ENCODE data around the gene PEX13.
A peak's percentile ranks its signal among the peaks of the same experiment; 100 is the strongest.
"Not testable (repeated sequence)": the region's sequence is repeated elsewhere in the genome, so short reads cannot be mapped to it uniquely, and the experiment has no call there.

Gene PEX13

DNA sequence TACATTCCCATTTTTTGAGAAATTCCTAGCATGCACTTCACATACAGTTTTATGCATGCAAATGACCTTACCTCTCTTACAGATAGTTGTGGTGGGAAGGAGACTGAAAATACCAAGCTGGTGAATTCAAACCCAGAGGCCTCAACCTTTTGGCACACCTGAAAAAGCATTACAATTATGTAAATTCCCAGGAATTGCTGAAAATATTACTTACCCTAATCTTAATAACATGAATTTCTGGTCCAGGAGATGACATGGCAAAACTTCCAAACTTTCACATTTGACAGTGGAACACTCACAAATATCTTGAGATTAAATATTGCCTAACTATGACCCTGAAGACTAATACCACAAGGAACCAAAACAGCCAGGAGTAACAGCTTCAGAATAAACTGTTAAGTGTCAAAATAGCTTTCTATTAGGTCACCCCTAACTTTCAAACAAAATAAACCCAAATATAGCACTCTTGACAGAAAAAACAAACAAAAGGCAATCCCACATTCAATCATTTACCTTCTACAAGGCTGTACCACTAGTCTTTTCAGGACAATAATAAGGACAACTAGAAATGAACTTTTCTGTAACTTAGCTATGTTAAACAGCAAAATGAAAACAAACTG lies 10.9 kb upstream of the PEX13 start:
- DNase-seq (ENCODE audit: low read depth in 2 of 2) = no peak
- TF ChIP-seq, protein P1, sequence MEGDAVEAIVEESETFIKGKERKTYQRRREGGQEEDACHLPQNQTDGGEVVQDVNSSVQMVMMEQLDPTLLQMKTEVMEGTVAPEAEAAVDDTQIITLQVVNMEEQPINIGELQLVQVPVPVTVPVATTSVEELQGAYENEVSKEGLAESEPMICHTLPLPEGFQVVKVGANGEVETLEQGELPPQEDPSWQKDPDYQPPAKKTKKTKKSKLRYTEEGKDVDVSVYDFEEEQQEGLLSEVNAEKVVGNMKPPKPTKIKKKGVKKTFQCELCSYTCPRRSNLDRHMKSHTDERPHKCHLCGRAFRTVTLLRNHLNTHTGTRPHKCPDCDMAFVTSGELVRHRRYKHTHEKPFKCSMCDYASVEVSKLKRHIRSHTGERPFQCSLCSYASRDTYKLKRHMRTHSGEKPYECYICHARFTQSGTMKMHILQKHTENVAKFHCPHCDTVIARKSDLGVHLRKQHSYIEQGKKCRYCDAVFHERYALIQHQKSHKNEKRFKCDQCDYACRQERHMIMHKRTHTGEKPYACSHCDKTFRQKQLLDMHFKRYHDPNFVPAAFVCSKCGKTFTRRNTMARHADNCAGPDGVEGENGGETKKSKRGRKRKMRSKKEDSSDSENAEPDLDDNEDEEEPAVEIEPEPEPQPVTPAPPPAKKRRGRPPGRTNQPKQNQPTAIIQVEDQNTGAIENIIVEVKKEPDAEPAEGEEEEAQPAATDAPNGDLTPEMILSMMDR (IDR thresholded peaks at IDR 0.05; ENCODE audit: low read depth, low read length) = no peak
- no peak overlapping the region for H3K4me3 ChIP-seq (replicated peaks in 1 of 2; ENCODE audit: low read depth in 2 of 2, low read length in 2 of 2)

DNA sequence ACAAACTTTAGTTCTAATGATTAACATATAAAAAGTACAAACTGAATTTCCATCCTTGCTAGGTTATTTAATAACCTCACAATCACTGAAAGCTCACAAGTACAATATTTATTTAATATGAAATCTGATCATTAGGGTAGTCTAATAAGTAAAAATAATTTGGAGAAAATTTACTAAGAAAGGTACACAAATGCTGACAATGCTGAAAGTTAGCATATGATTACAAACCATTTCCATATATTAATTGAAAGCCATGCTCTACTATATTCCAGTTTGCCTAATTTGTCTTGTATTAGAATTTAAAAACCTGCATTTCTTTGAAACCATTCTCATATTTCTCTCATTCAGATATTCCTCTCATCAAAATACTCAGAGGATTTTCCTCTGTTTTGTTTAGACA lies 8.2 kb upstream of the PEX13 start:
- H3K4me3 ChIP-seq (replicated peaks in 1 of 2; ENCODE audit: low read depth in 2 of 2, low read length in 2 of 2) = no peak overlapping the region
- TF ChIP-seq, protein P1 (IDR thresholded peaks at IDR 0.05; ENCODE audit: low read depth, low read length) = no peak
- DNase-seq (ENCODE audit: low read depth in 2 of 2) = no peak

GRCh38 chr2:61011678-61012077 lies 5.8 kb upstream of the PEX13 start:
- peak; percentile 31 to 48 for DNase-seq (ENCODE audit: low read depth in 2 of 2)
- no peak overlapping the region for H3K4me3 ChIP-seq (replicated peaks in 1 of 2; ENCODE audit: low read depth in 2 of 2, low read length in 2 of 2)
- TF ChIP-seq, protein P1 (IDR thresholded peaks at IDR 0.05; ENCODE audit: low read depth, low read length) = no peak

DNA sequence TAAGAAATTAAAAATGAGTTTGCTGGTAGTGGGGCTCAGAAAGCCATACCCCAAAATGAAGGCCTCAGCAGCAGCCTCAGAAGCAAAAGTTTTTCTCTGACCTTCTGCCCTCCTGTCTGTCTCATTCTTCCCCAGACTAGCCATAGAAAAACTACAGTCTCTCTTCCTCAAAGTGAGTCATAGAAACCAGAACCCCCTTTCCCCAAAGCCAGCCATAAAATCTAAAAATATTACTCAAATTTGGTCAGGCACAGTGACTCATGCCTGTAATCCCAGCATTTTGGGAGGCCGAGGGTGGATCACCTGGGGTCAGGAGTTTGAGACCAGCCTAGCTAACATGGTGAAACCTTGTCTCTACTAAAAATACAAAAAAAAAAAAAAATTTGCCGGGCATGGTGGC lies 5.2 kb upstream of the PEX13 start:
- peak; percentile 39 to 80 for DNase-seq (ENCODE audit: low read depth in 2 of 2)
- H3K4me3 ChIP-seq (replicated peaks in 1 of 2; ENCODE audit: low read depth in 2 of 2, low read length in 2 of 2) = not testable (repeated sequence)

DNA sequence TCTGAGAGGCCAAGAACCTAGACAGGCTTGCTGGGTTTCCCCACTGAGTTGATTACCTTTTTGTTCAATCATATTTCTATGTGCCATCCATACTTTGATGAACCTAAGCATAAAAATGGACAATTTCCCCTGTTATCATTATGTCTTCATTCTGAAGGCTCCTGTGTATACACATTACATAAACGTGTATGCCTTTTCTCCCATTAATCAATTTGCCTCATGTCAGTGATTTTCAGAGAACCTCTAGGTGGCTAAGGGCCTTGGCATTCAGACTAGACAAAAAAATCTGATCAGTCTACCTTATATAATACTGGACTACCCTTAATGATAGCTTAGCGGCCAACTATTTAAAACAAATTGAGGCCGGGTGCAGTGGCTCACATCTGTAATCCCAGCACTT lies 4.1 kb upstream of the PEX13 start:
- DNase-seq (ENCODE audit: low read depth in 2 of 2) = no peak
- TF ChIP-seq, protein P1 (IDR thresholded peaks at IDR 0.05; ENCODE audit: low read depth, low read length) = no peak
- no peak overlapping the region for H3K4me3 ChIP-seq (replicated peaks in 1 of 2; ENCODE audit: low read depth in 2 of 2, low read length in 2 of 2)

DNA sequence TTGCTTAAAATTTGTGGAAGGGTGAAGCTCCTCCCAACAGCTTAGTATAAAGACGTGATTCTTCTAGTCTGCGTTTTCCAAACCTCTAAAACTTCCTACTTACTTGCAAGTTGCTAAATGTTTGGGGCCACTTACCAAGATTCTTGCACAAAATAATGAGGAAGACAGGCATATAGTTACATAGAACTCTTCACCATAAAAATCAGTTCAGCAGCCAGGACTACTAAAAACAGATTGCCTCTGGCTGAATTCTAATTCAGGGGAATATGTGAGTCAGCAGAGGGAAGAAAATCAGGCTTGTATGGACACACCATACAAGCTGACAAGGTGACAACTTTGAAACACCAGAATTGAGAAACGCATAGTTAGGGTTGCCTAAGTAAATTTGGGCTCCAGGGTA lies 2.8 kb upstream of the PEX13 start:
- TF ChIP-seq, protein P1 (IDR thresholded peaks at IDR 0.05; ENCODE audit: low read depth, low read length) = no peak
- no peak for DNase-seq (ENCODE audit: low read depth in 2 of 2)
- no peak overlapping the region for H3K4me3 ChIP-seq (replicated peaks in 1 of 2; ENCODE audit: low read depth in 2 of 2, low read length in 2 of 2)

- no peak overlapping the region for H3K4me3 ChIP-seq (replicated peaks in 1 of 2; ENCODE audit: low read depth in 2 of 2, low read length in 2 of 2)
- TF ChIP-seq, protein P1 (IDR thresholded peaks at IDR 0.05; ENCODE audit: low read depth, low read length) = no peak
- DNase-seq (ENCODE audit: low read depth in 2 of 2) = no peak
Measured at GRCh38 chr2:61015976-61016375, 1.5 kb upstream of the PEX13 start.
